ENCODE data around the gene MEF2A.

The MEF2A gene

DNA sequence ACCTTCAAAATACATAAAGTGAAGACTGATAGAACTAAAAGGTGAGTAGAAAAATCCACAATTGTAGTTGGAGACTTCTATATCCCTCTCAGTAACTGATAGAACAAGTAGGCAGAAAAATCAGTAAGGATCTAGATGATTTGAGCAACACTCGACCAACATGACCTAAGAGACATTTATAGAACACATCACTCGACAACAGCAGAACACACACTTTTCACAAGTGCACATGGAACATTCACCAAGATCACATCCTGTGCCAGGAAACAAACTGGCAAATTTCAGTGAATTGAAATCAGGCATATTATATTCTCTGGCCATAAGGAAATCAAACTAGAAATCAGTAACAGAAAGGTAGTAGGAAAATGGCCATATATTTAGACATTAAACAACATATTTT, 130.3 kb downstream of the MEF2A start:
- in situ Hi-C loops (cut with MboI; ENCODE audit: low sequenced_read_pairs): no loop called here

GRCh38 chr15:99702895-99703602, 137.3 kb downstream of the MEF2A start:
- in situ Hi-C loops (cut with MboI; ENCODE audit: low sequenced_read_pairs): no loop called here

- in situ Hi-C loops (cut with MboI; ENCODE audit: low sequenced_read_pairs): no loop called here
These were observed 138.0 kb downstream of the MEF2A start for GRCh38 chr15:99703603-99704443.

DNA sequence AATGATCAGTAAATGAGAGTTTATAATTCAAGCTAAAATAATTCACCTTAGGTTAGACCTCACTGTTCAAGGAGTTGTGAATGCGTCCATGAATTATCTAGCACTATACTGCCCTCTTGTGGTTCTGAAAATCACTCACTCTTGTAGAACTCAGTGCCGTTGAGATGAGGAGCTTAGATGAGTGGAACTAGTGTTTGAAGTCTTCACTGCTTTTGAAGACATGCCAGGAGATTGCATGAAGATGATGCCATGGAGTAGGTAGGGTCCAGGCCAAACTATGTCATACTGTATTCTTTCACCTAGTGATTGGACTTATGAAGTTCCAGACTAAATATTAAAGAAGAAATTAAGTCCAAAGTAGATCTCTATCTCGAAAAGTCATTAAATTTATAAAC, 138.7 kb downstream of the MEF2A start:
- in situ Hi-C loops (cut with MboI; ENCODE audit: low sequenced_read_pairs): no loop called here

DNA sequence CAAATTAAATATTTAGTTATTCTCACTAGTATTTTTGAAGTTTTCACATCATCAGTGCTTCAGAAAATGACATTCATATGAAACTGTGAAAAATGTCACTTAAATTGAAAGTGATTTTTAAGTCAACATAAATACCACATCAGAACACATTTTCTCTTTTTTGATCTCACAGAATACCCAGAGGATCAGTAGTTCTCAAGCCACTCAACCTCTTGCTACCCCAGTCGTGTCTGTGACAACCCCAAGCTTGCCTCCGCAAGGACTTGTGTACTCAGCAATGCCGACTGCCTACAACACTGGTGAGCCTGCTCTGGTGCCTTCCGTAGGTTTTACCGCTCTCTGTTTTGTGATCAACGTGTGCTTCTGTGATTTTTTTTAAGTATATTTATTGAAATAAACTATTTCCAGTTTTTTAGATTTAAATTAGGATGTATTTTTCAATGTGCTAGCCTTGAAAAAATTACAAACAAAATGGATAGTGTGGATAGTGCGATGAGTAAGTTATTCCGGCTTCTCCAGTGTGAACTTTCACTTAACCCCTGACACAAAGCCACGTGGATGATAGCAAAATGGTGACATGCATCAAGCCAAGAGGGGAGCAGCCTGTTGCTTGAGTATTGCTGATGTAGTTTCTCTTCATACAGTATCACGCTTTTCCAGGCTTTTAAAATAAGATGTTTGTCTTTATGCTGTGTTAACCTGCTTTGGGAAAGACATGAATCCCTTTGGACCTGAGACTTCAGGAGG, 140.9 kb downstream of the MEF2A start:
- in situ Hi-C loops (cut with MboI; ENCODE audit: low sequenced_read_pairs): no loop called here

- in situ Hi-C loops (cut with MboI; ENCODE audit: low sequenced_read_pairs): no loop called here
These were observed 141.9 kb downstream of the MEF2A start for GRCh38 chr15:99707473-99708270.

DNA sequence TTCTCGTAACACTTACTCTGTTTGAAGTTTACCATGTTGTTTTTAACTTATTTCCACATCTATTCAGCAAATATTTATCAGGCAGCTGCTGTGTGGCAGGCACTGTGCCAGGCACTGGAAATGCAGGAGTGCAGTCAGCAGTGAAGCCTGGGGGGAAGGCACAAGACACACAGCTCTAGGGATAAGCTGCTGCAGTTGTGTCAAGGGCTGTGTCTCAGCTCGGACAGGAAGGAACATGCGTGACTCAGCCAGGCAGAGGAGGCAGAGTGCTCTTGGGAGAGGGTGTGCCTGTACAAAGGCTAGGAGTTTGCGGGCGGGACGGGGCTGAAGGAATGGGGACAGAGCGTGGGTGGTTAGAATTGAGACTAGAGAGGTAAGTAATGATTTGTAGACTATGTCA, 142.8 kb downstream of the MEF2A start:
- in situ Hi-C loops (cut with MboI; ENCODE audit: low sequenced_read_pairs): no loop called here

DNA sequence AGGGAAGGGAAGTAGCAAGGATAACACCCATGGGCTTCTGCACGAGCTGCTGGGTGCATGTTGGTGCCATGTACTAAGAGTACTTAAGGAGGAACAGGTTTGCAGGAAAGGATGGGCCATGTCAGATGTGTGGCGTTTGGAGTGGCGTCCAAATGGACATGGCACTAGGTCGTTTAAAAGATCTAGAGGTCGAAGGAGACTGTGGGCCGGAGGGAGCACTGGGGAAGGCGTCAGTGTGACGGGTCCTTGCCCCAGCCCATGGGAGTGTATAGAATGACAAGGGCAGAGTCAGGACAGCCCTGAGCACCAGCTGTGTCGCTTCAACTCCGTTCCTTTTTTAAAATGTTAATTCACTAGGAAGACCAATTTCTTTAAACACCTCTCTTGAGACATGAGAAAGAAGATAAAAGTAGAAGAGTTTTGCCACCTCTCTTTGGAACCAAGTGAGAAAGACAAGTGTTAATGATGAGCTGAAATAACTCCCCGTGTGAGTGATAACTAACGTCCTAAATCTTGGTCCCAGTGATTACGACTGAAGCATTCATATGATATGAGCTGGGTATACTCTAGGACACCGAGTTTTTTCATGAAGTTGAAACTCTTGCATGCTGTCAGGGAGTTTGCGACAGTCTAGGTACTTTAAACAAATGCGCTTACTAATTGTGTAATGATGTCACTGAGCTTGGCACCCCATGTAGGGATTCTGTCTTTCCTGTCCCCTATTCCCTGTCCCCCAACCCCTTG, 143.6 kb downstream of the MEF2A start:
- in situ Hi-C loops (cut with MboI; ENCODE audit: low sequenced_read_pairs): no loop called here

DNA sequence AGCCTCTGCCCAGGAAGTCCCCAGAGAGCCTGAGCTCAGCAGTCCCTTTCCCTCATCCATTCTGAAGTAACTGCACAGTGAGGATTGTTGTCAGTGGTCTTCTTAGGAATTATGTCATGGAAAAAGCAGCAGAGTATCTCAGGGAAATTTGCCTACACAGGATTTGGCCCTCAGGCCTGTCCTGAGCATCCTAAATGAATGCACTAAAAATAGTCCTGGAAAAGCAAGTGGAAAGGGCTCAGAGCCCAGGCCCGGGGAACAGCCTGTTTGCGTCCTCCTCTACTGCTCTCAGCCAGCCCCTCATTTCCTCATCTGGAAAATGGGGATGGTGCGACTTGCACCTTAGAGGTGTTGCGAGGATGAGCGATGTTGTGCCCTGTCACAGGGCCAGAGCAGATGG, 145.8 kb downstream of the MEF2A start:
- in situ Hi-C loops (cut with MboI; ENCODE audit: low sequenced_read_pairs): no loop called here

- in situ Hi-C loops (cut with MboI; ENCODE audit: low sequenced_read_pairs): no loop called here
These were observed 146.6 kb downstream of the MEF2A start for GRCh38 chr15:99712415-99712814.

DNA sequence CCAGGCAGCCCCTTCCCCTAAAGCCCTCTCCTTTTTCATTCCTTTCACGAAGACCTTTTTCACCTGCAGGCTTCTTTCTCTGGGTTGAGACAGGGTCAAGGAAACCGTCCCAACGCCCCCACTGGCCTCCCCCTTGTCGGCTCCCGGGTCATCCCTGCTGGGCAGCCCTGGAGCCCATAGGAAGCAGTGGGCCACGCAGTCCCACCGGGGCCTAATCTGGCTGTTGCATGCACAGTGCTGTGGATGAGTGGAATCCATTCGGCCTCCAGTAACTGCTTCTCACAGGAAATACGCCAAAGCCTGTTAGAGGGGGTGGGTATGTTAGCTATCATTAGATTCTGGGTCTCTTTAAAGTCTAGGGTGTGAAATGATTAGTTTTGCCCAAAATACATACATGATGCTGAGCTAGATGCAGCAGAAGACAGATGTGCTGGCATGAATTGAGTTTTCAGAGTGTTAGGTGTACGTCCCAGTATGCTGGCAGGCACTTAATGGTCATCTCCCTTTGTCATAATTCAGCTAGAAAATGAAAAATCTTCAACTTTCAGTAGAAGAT, 150.8 kb downstream of the MEF2A start:
- in situ Hi-C loops (cut with MboI; ENCODE audit: low sequenced_read_pairs): no loop called here

GRCh38 chr15:99717161-99718009, 151.6 kb downstream of the MEF2A start:
- in situ Hi-C loops (cut with MboI; ENCODE audit: low sequenced_read_pairs): no loop called here

DNA sequence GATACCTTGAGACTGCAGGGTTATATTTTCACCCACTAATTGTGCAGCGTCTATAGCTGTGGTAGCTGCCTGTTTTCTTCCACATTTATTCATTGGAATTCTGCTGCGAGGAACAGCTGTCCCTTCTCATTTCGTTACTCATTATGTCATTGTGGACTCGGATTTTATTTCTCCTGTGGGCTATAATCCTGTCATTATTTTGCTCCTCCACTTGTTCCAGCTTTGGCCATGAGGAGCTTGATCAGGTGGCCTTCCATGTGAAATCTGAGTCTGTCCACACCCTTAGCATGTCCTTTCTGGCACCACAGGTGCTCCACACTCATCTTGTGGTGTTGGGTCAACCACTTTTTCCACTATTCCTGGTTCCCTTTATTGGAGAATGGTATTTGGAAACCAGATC, 152.6 kb downstream of the MEF2A start:
- in situ Hi-C loops (cut with MboI; ENCODE audit: low sequenced_read_pairs): no loop called here

- in situ Hi-C loops (cut with MboI; ENCODE audit: low sequenced_read_pairs): no loop called here
These were observed 153.3 kb downstream of the MEF2A start for GRCh38 chr15:99719096-99719541.

DNA sequence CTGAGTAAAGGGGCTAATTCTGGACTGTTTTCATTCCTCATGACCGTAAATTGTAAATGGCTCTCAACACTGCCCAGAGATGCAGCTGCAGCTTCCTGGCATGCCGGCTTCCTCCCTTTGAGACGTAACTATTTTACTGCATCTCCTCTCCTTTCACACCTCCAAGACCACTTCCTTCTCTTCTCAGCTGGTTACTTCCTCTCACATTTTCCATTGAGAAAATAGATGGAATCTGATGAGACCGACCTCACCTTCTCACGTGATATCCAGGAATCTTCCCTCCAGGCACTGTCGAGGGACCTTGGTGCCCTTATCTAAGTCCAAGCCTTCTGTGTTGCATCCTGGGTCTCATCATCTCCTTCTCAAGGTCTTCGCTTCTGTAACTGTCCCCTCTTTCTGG, 154.7 kb downstream of the MEF2A start:
- in situ Hi-C loops (cut with MboI; ENCODE audit: low sequenced_read_pairs): no loop called here

DNA sequence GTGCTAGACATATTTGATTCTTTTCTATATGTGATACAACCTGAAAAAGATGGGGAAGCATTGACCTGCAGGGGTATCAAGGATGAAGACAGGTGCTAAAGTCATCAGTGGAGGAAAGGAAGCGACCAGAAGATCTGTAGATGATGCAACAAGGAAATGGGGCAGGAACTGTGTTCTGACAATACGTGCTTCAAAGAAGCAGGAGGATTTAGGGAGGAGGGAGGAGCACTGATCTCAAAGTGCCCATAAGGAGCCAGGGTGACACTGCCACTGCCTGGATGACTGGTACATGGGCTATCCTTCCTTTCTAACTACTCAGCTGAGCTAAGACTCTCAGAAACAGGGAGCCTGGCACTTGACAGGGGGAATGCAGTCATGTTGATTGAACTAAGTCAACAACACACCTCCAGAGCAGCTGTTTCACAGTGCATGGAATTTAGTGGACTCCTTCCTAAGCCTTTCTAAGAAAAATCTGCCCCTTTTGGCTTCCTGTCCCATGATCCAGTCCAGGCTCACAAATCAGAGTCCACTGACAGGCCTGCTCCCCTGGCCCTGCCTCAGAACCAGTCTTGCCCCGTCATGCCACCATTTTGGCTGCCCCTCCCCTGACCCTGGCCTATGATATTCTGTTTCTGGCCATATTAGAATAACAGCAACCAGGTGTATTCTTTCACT, 155.5 kb downstream of the MEF2A start:
- in situ Hi-C loops (cut with MboI; ENCODE audit: low sequenced_read_pairs): no loop called here

- in situ Hi-C loops (cut with MboI; ENCODE audit: low sequenced_read_pairs): no loop called here
These were observed 156.1 kb downstream of the MEF2A start for GRCh38 chr15:99721896-99722295.

DNA sequence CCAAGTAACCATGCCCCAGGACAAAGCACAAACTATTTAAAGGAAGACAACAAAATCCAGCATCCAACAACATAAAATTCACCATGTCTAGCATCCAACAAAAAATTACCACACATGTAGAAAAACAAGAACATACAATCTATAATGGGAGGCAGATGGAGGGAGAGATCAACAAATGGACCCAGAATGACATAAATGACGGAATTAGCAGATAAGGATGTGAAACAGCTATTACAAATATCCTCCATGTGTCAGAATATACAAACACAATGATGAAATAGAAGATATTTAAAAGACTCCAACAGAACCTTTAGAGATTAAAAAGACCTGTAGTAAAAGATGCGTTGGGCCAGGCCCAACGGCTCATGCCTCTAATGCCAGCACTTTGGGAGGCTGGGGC, 156.6 kb downstream of the MEF2A start:
- in situ Hi-C loops (cut with MboI; ENCODE audit: low sequenced_read_pairs): no loop called here
